Endothelial cell of umbilical vein (primary cell): ENCODE data around the gene ENTR1. TPM values are rescaled to one million over a fixed set of nuclear protein-coding genes. Genes with fewer than 3 reads are reported as not detected.

Experiments
- BruUV-seq: library from RNA; stranded (reverse); fragments of 400-500 nt; replicated peaks from 2 replicates; lab custom pipeline; 2021; lab: Mats Ljungman, UMichigan
- CTCF ChIA-PET: fragments of 300-600, 350-600 bp; sonication (Branson Sonifier 250); formaldehyde crosslinking; loops from one replicate; lab custom pipeline; 2021; ENCODE audit warnings: antibody characterized with exemption, inconsistent platforms; lab: Charles Lee
- POLR2A ChIA-PET: fragments of 300-600, 350-600 bp; sonication (Branson Sonifier 250); formaldehyde crosslinking; loops from one replicate; lab custom pipeline; 2021; ENCODE audit warnings: antibody characterized with exemption, inconsistent platforms; lab: Charles Lee
- DNase-seq: peaks from one replicate; pipeline ENCODE4 v3.0.0-alpha.2; 2011; ENCODE audit warnings: low read depth, low spot score
- FAIRE-seq: peaks from 2 replicates; lab custom pipeline; 2011; peaks lifted over from hg19 to GRCh38; lab: Jason Lieb, UNC
- H2AFZ ChIP-seq: 2 replicates; pipeline ENCODE4 v1.6.0; 2012; ENCODE audit warnings: low read depth, low read length, control low read depth, inconsistent platforms
- H3K27ac ChIP-seq: 2 replicates; pipeline ENCODE4 v1.5.1; 2011; ENCODE audit warnings: low read depth, mild to moderate bottlenecking, control low read depth, low read length, moderate library complexity; ENCODE audit not compliant: insufficient read depth
- H3K27me3 ChIP-seq, 2 experiments: 2 replicates each; pipeline versions ENCODE4 v1.6.0 to v1.6.1; 2011; ENCODE audit warnings: low read length in 2 of 2, mixed read lengths in 1 of 2; ENCODE audit not compliant: control insufficient read depth in 2 of 2, insufficient read depth in 2 of 2
- H3K36me3 ChIP-seq, 2 experiments: 2 replicates in 1 of 2; 3 replicates in 1 of 2; pipeline ENCODE4 v1.5.1; 2011; ENCODE audit warnings: low read length in 2 of 2, mild to moderate bottlenecking in 1 of 2, moderate library complexity in 1 of 2; ENCODE audit not compliant: control insufficient read depth in 2 of 2, insufficient read depth in 2 of 2; ENCODE audit errors: extremely low read depth in 1 of 2
- H3K4me1 ChIP-seq: 3 replicates; pipeline ENCODE4 v1.5.1; 2011; ENCODE audit warnings: mild to moderate bottlenecking, low read length; ENCODE audit not compliant: control insufficient read depth, insufficient read depth; ENCODE audit errors: extremely low read depth
- H3K4me2 ChIP-seq: 2 replicates; pipeline ENCODE4 v1.6.1; 2011; ENCODE audit warnings: low read length, control low read depth, mixed read lengths; ENCODE audit not compliant: insufficient read depth
- H3K4me3 ChIP-seq, 3 experiments: fragments of 200-600 bp in 1 of 3; sonication (generic), shearing (Covaris generic) in 1 of 3; replicated peaks in 1 of 3; 2 replicates each; pipeline ENCODE4 v1.5.1; 2011 to 2016; ENCODE audit warnings: control low read depth in 3 of 3, low read length in 3 of 3, mild to moderate bottlenecking in 2 of 3, inconsistent platforms in 1 of 3, low read depth in 1 of 3, moderate library complexity in 1 of 3; ENCODE audit not compliant: insufficient read depth in 1 of 3
- H3K79me2 ChIP-seq: 2 replicates; pipeline ENCODE4 v1.6.0; 2012; ENCODE audit warnings: low read length, inconsistent platforms; ENCODE audit not compliant: control insufficient read depth, insufficient read depth
- H3K9ac ChIP-seq: replicated peaks from 2 replicates; pipeline ENCODE3; 2011; ENCODE audit warnings: low read length, control low read depth; ENCODE audit not compliant: insufficient read depth; ENCODE audit errors: extremely low read depth
- H3K9me1 ChIP-seq: replicated peaks from 3 replicates; pipeline ENCODE4 v1.6.0; 2011; ENCODE audit warnings: mild to moderate bottlenecking, low read length; ENCODE audit not compliant: control insufficient read depth, insufficient read depth; ENCODE audit errors: extremely low read depth
- H3K9me3 ChIP-seq: replicated peaks from 2 replicates; pipeline ENCODE4 v1.5.1; 2012; ENCODE audit warnings: low read length, inconsistent platforms; ENCODE audit not compliant: control insufficient read depth, insufficient read depth
- H4K20me1 ChIP-seq: replicated peaks from 2 replicates; pipeline ENCODE3; 2011; ENCODE audit warnings: mild to moderate bottlenecking, low read length; ENCODE audit not compliant: control insufficient read depth, insufficient read depth; ENCODE audit errors: extremely low read depth
- CTCF ChIP-seq, 2 donors: IDR thresholded peaks; 1 replicate in 1 of 2; 2 replicates in 1 of 2; pipeline ENCODE4 v1.5.1; 2011; ENCODE audit warnings: low read length in 2 of 2, mild to moderate bottlenecking in 2 of 2, moderate library complexity in 2 of 2, control low read depth in 1 of 2, inconsistent platforms in 1 of 2, low read depth in 1 of 2; ENCODE audit not compliant: insufficient read depth in 1 of 2; ENCODE audit errors: extremely low read depth in 1 of 2
- EZH2 ChIP-seq: IDR thresholded peaks from 2 replicates; pipeline ENCODE4 v1.6.1; 2012; ENCODE audit warnings: borderline replicate concordance, low read depth, mild to moderate bottlenecking, moderate library complexity, low read length, inconsistent platforms; ENCODE audit not compliant: severe bottlenecking
- FOS ChIP-seq: IDR thresholded peaks from 2 replicates; pipeline ENCODE4 v1.6.1; 2011; ENCODE audit warnings: mild to moderate bottlenecking, low read length, moderate library complexity, borderline replicate concordance; ENCODE audit not compliant: insufficient read depth
- GATA2 ChIP-seq: IDR thresholded peaks from 2 replicates; pipeline ENCODE4 v1.7.0; 2011; ENCODE audit warnings: low read depth, mild to moderate bottlenecking, moderate library complexity, mixed read lengths, low read length; ENCODE audit not compliant: insufficient read length, insufficient read depth
- JUN ChIP-seq: IDR thresholded peaks from 2 replicates; pipeline ENCODE4 v1.6.1; 2011; ENCODE audit warnings: borderline replicate concordance, low read depth; ENCODE audit not compliant: insufficient read length, insufficient read depth
- MAX ChIP-seq: IDR thresholded peaks from 2 replicates; pipeline ENCODE4 v1.6.1; 2011; ENCODE audit not compliant: insufficient read depth, insufficient read length
- MYC ChIP-seq: IDR thresholded peaks from one replicate; pipeline ENCODE4 v1.6.1; 2011; ENCODE audit warnings: mild to moderate bottlenecking, low read depth, low read length
- POLR2A ChIP-seq: IDR thresholded peaks from 2 replicates; pipeline ENCODE4 v1.6.1; 2012; ENCODE audit warnings: low read depth, mild to moderate bottlenecking, control low read depth, low read length
- POLR2AphosphoS5 ChIP-seq: IDR thresholded peaks from 2 replicates; pipeline ENCODE4 v1.6.1; 2012; ENCODE audit warnings: low read depth, mild to moderate bottlenecking, control low read depth, low read length, moderate library complexity; ENCODE audit not compliant: insufficient read depth
- dilution Hi-C: fragments of 300-500 bp; cut with MboI; formaldehyde crosslinking; loops from one replicate; pipeline ENCODE4 v1.15.0; 2019; ENCODE audit warnings: low sequenced_read_pairs; ENCODE audit not compliant: extremely low pct_ligation_motif_present
- intact Hi-C: fragments of 100-400 bp; cut with micrococcal nuclease; formaldehyde crosslinking; loops from one replicate; pipeline ENCODE4 v1.10.0; 2022
- polyA plus RNA-seq, 4 experiments: library from polyadenylated mRNA; depleted of rRNA in 3 of 4; stranded (reverse) in 3 of 4; unstranded in 1 of 4; fragments of >200 nt; gene quantifications; 2 replicates each; pipeline versions ENCODE4 v1.2.1 to v1.2.3, GENCODE V29; 2011 to 2012; ENCODE audit warnings: missing spikeins in 1 of 4
- total RNA-seq: library from RNA; stranded (reverse); gene quantifications from 2 replicates; pipeline ENCODE4 v1.2.3, GENCODE V29; 2021

Gene ENTR1
- total and polyA plus RNA-seq, 2 donors (not counting 3 experiments of a cell fraction or from before 2014, with no cell fraction given): 36.0 to 61.6 TPM

- FAIRE-seq: no peak
These were observed 49.2 kb downstream of the ENTR1 start for GRCh38 chr9:136361047-136361753.

More at GRCh38 chr9:136361047-136361753, 49.2 kb downstream of the ENTR1 start:
- Histone ChIP-seq H3K36me3 (peaks cover 0 to 5% of the 10 kb centered on the region in 2 experiments), H3K4me3 (no peak overlapping the region), H3K9ac (no peak overlapping the region), H3K27me3 (no peaks in the 10 kb centered on the region), H3K79me2 (peaks cover 3% of the 10 kb centered on the region), H3K4me1 (peaks cover 7% of the 10 kb centered on the region), H4K20me1 (no peaks in the 10 kb centered on the region), H3K4me2 (no peak overlapping the region), H3K27ac (no peak overlapping the region), H3K9me3 (no peaks in the 10 kb centered on the region), H3K9me1 (no peaks in the 10 kb centered on the region), H2AFZ (no peak overlapping the region)
- POLR2A ChIA-PET: no interaction called here
- TF ChIP-seq JUN (no peak), FOS (no peak), GATA2 (no peak), POLR2AphosphoS5 (no peak), MYC (no peak), POLR2A (no peak), EZH2 (no peak), CTCF (IDR thresholded peaks at IDR 0.05; ENCODE audit: extremely low read depth in 1 of 2, insufficient read depth in 1 of 2, low read depth in 1 of 2, low read length in 2 of 2) (no peak), MAX (no peak)
- dilution Hi-C loops (no loop called here), intact Hi-C loops (no loop called here)
- BruUV-seq: no TSS peak
- no peak for DNase-seq
- CTCF ChIA-PET: no interaction called here
